Cardiac septum (tissue), 1 donor: Measurements from ENCODE around the gene ZNF860. TPM values are rescaled to one million over a fixed set of nuclear protein-coding genes. Genes with fewer than 3 reads are reported as not detected.

Source experiments
- DNase-seq: peaks from one replicate; pipeline ENCODE4 v3.0.0-alpha.2; 2020; ENCODE audit warnings: low spot score
- intact Hi-C: fragments of 100-400 bp; cut with DNase I; formaldehyde crosslinking; loops from one replicate; pipeline ENCODE4 v1.14.0; 2022
- long read RNA-seq: library from polyadenylated mRNA; unstranded; transcript quantifications from one replicate; pipeline ENCODE4 v2.0.0, GENCODE V29; 2021
- total RNA-seq: library from RNA; stranded (reverse); fragmentation: NEBNext Ultra II Directional; extraction: Animal tissue kit (Norgen Biotek cat#: 25700); gene quantifications from one replicate; pipeline ENCODE4 v1.2.1, GENCODE V29; 2021
- donor health status: DM: no; HTN: no; CAD: no.

Gene ZNF860
- total RNA-seq = 0.16 TPM
- long read RNA-seq = 0 reads

DNA sequence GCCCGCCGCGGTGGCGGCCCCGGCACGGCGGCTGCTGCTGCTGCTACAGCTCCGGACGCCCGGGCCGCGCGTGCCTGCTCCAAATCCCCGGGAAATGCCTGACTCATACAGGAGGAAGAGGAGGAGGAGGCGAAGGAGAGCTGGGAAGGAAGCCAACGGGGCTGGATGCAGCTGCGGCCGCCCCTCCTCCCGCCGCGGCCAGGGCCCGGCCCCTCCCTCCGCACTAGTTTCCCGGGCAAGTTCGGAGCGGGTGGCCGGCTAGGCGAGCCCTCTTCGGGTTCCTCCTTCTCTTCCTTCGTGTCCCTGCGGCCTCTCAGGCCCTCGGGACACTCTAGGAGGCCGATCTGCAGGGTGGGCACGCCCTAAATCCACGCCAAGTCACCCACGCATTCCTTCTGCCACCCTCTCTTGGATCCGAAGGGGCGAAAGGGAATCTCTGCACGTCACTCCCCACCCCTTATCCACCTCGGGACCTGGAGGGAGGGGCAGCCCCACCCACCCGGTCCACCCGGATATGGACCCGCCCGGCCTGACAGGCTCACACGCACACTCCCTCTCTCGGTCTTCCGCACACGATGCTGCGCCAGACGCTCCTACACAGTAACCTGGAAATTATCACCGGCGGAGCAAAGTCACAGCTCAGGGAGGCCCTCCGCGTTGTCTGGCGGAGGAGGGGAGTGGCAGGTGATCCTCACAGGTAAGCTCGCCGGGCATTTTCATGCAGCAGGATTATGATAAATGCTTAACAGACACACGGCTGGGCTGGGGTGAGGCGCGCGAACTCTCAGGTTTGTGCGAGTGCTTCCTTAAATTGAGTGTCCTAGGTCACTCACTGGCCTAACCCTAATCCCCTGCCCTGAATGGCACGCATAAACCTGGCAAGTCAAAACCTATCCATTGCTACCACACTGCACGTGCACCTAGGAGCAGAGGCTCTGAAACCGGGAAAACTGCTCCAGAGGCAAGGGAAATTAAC is at the start of gene ZNF860, which contains the start of gene OSBPL10:
Gene ZNF860, plus strand, starts transcription at position 545 of the 976 bp plus-strand sequence. CDS start 7,330 bp downstream, outside the sequence.
Gene OSBPL10, minus strand, starts transcription at position 57 of the 976 bp plus-strand sequence. CDS start 83 bp downstream, outside the sequence.
- peak; percentile 94 for DNase-seq
- intact Hi-C loops = loop anchor here (2.0 kb wide), 1 partner anchor 21 kb away; no protein-coding TSS in a partner anchor

DNA sequence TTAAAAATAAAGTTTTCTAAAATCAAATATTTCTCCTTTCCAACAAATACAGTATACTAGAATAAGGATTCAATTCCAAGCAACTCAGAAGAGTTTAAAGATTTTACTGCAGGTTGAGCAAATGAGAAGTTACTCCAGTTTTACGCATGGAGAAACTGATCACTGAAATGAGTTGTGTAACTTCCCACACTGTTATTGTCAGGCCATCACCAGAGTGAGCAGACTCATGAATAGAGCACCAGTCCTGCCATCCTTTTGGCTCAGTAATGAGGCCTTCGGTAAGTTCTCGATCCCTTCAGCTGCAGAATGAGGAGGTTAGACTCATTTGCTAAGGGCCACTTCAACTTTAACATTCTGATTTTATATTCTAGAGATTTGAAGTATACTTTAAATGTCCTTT is 48.6 kb upstream of the ZNF860 start:
- intact Hi-C loops = no loop called here
- DNase-seq = no peak

DNA sequence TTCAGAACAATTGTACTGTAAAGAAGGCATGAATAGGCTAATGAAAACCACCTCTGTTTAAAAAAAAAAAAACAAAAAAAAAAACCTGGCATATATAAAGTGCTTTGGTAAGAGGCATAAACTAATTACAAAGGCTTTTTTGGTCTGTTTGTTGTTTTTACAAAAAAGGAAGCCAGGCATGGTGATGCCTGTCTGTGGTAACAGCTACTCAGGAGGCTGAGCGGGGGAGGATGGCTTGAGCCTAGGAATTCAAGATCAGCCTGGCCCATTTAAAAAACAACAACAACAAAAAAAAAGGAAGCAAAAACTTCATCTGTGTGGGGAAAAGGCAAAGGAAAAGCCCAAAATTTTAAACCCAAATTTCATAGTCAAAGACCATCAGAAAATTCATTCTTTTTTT is 47.5 kb upstream of the ZNF860 start:
- DNase-seq = no peak
- intact Hi-C loops = no loop called here

GRCh38 chr3:31934866-31935265 is 46.7 kb upstream of the ZNF860 start:
- intact Hi-C loops = no loop called here
- no peak for DNase-seq

DNA sequence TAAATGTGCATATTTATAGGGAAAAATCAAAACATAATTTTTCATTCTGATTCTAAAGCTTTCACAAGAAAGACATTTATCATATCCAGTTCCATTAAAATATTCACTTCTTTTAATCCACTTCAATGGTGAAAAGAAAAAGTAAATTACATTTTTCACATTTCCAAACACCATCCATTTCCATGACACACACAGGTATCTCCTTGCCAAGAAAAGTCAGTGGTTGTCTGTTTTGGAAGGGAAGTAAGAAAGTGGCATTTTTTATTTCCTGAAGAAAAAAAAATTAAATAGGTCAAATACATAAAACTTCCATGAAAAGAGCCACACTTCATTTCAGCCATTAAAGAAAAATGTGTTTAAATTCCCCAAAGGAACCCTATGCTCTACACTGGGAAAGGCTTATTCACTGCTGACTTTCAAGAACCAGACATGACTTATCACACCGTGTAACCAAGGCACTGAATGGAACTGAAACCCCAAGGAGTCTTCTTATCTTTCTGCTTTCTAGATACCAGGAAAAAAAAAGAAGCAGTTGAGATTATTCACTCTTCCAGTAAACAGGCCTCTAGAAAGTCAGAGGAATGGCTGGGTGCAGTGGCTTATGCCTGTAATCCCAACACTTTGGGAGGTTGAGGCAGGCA is 45.0 kb upstream of the ZNF860 start:
- intact Hi-C loops = no loop called here
- no peak for DNase-seq

DNA sequence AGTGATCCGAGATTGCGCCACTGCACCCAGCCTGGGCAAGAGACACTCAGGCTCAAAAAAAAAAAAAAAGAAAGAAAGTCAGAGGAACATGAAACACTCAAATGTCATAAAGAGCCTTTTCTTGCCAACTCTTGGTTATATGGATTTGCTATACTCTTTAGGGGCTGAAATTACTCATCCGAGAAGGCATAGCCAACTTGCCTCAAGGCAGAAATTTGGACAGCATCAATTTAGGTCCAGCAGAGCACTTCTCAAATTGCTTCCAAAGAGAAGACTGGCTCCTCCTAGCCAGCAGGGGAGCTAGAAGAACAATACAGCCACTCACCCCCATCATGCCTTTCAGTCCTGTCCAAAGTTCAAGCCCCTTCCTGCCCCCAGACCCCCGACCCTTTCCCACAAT is 44.3 kb upstream of the ZNF860 start:
- DNase-seq = no peak
- intact Hi-C loops = no loop called here

DNA sequence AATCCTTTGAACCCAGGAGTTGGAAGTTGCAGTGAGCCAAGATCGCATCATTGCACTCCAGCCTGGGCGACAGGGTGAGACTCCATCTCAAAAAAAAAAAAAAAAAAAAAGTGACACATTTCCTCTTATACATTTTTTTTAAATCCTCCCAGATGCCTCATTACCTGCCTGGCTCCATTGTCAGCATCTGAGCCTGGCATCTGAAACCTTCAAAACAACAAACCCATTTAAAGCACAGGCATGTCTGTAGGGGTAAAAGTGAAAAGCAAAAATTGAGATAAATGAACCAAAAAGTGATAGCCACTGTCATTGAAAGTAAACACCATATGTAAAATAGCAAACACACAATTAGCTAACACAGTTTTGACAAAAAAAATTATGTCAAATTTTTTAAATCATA is 39.1 kb upstream of the ZNF860 start:
- no peak for DNase-seq
- intact Hi-C loops = no loop called here

GRCh38 chr3:31943041-31943440 is 38.5 kb upstream of the ZNF860 start:
- intact Hi-C loops = no loop called here
- no peak for DNase-seq

GRCh38 chr3:31945738-31946052 is 35.9 kb upstream of the ZNF860 start:
- DNase-seq = no peak

GRCh38 chr3:31946484-31947081 is 35.0 kb upstream of the ZNF860 start:
- intact Hi-C loops = no loop called here
- DNase-seq = no peak

More at GRCh38 chr3:31945738-31946052, 35.9 kb upstream of the ZNF860 start:
- intact Hi-C loops = no loop called here

DNA sequence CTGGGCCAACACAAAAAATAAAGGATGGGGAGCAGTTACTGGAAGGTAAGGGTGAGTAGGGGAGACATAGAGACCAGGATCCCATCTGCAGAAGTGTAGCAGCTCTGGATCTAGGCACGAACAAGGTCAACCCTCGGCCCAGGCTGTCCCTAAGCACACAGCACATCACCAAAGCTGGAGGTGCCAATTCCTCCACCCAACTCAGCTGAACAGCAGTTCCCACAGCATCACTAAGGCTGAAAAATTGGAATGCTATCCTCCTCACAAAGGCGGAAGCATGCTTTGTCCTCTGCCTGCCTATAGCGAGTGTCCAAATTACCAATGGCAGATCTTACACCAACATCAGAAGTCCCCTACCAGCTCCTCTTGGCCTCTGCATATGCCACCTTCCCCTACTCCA is 34.4 kb upstream of the ZNF860 start:
- intact Hi-C loops = no loop called here
- no peak for DNase-seq

DNA sequence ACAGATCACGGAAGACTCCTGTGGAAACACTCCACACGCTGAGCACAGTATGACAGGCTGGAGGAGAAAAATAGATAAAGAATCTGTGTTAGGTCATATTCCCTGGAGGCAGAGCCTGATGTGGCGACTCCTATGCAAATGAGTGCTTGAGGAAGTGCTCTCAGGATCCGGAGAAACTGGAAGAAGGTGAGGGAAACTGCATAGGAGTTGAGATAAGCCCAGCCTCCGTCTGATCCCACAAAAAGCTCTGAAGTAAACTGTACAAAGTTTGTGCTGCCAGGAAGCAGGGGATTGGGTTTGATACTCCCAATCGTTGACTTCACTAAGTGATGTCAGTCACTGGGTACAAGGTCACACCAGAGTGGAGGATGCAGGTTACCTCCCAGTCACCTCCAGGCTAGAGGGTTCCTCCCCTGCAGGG is 33.9 kb upstream of the ZNF860 start:
- DNase-seq = no peak
- intact Hi-C loops = no loop called here

DNA sequence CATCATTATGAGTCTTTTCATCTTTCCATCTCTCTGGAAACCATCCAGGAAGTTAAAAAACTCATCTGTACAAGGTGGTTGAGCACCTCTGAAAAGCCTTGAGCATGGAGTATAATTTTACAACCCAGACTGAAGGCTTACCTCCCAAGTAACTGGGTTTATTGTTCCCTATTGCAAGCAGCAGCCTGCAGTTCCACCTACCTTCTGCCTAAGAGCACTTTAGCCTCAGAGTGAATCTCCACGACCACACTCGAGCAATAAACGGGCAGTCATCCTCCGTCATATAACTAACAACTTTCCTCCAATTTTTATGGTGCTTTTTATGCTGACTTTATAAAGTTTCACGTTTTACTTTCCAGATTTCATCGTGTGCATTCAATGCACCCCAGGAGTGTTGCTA is 33.3 kb upstream of the ZNF860 start:
- no peak for DNase-seq
- intact Hi-C loops = no loop called here

- intact Hi-C loops = no loop called here
These were observed 29.3 kb upstream of the ZNF860 start for GRCh38 chr3:31952205-31952604.

GRCh38 chr3:31953091-31953490 is 28.5 kb upstream of the ZNF860 start:
- no peak for DNase-seq
- intact Hi-C loops = no loop called here

More at GRCh38 chr3:31952205-31952604, 29.3 kb upstream of the ZNF860 start:
- no peak for DNase-seq

DNA sequence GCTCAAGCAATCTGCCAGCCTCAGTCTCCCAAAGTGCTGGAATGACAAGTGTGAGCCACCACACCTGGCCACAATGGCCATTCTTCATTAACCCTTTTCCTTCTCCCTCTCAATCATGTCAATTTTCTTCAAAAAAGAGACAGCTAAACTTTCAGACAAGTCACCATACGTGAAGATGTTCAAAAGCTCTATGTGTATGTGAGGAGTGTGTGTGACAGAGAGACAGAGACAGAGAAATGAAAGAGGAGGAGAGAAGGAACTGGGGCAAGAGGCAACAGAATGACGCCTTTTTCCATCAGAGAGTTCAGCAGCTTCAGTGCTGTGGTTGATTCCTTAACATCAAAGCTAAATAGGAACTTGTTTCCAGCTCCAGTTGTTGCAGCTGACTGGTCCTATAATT is 27.9 kb upstream of the ZNF860 start:
- intact Hi-C loops = no loop called here
- DNase-seq = no peak

GRCh38 chr3:31955581-31955980 is 26.0 kb upstream of the ZNF860 start:
- intact Hi-C loops = no loop called here

DNA sequence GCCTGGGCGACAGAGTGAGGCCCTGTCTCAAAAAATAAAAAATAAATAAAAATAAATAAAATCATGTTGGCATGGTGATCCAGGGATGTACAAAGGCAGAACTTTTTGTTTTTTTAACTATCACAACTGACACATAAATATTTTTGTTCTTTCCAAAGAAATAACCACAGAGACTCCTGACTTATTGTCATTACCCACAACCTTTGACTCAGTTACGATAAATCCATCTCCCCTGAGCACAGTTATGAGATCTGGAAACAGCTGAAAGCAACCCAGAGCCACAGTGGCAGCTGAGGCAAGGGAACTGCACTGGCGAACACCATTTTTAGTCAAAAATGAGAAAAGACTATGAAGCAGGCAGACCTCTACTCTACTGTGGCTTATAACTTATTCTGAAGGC is 24.4 kb upstream of the ZNF860 start:
- DNase-seq = no peak
- intact Hi-C loops = no loop called here

More at GRCh38 chr3:31955581-31955980, 26.0 kb upstream of the ZNF860 start:
- no peak for DNase-seq

DNA sequence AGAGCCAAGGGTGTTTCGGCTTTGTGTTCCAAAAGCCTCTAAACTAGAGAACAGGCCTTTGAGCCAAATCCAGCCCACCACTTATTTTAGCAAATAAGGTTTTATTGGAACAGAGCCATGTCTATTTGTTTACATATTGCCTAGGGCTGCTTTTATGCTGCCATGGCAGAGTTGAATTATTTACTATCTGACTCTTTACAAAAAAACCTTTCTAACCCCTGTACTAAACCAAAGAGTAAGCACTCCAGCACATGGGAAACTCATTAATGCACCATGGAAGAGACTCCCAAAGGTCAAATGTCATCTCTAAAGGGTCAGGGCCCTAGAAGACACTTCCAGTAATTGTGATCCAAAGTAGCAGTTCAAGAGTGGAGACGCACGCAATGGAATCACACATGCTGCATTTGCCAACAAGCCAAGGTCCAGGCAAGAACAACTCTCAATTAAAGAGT is 22.8 kb upstream of the ZNF860 start:
- no peak for DNase-seq
- intact Hi-C loops = no loop called here

GRCh38 chr3:31959251-31959650 is 22.3 kb upstream of the ZNF860 start:
- DNase-seq = no peak
- intact Hi-C loops = no loop called here
